ENCODE data around the gene MAGI2. TPM values are rescaled to one million over a fixed set of nuclear protein-coding genes. Genes with fewer than 3 reads are reported as not detected.

The MAGI2 gene
- total and polyA plus RNA-seq, 2 donors (not counting 3 experiments of a cell fraction or from before 2014, with no cell fraction given): 0.28 to 6.0 TPM

GRCh38 chr7:78333530-78334425, 1119.7 kb downstream of the MAGI2 start:
- FAIRE-seq (no peak), DNase-seq (ENCODE audit: low read depth, low spot score) (no peak)
- CTCF ChIA-PET: no interaction called here
- no peak overlapping the region for H3K27ac ChIP-seq (ENCODE audit: insufficient read depth, low read depth, low read length)
- no peaks in the 10 kb centered on the region for H3K9me3 ChIP-seq (replicated peaks; ENCODE audit: control insufficient read depth, insufficient read depth, low read length)
- intact Hi-C loops (cut with micrococcal nuclease): no loop called here
- no peak overlapping the region for H3K9ac ChIP-seq (replicated peaks; ENCODE audit: extremely low read depth, insufficient read depth, low read length)
- H3K4me2 ChIP-seq (ENCODE audit: insufficient read depth, low read length): no peak overlapping the region
- H3K27me3 ChIP-seq (ENCODE audit: control insufficient read depth in 2 of 2, insufficient read depth in 2 of 2, low read length in 2 of 2): no peaks in the 10 kb centered on the region
- dilution Hi-C loops (cut with MboI; ENCODE audit: extremely low pct_ligation_motif_present, low sequenced_read_pairs): no loop called here
- no peaks in the 10 kb centered on the region for H3K36me3 ChIP-seq (ENCODE audit: control insufficient read depth in 2 of 2, extremely low read depth in 1 of 2, insufficient read depth in 2 of 2, low read length in 2 of 2)
- no peak overlapping the region for H3K4me3 ChIP-seq (replicated peaks in 1 of 3; ENCODE audit: insufficient read depth in 1 of 3, low read depth in 1 of 3, low read length in 3 of 3)
- no peaks in the 10 kb centered on the region for H3K9me1 ChIP-seq (replicated peaks; ENCODE audit: control insufficient read depth, extremely low read depth, insufficient read depth, low read length)
- H3K4me1 ChIP-seq (ENCODE audit: control insufficient read depth, extremely low read depth, insufficient read depth, low read length): no peaks in the 10 kb centered on the region
- no peaks in the 10 kb centered on the region for H3K79me2 ChIP-seq (ENCODE audit: control insufficient read depth, insufficient read depth, low read length)
- TF ChIP-seq CTCF (IDR thresholded peaks at IDR 0.05; ENCODE audit: extremely low read depth in 1 of 2, insufficient read depth in 1 of 2, low read depth in 1 of 2, low read length in 2 of 2): no peak
- no peak for TF ChIP-seq POLR2A (IDR thresholded peaks at IDR 0.05; ENCODE audit: low read depth, low read length)
- no peak for TF ChIP-seq JUN (IDR thresholded peaks at IDR 0.05; ENCODE audit: borderline replicate concordance, insufficient read depth, insufficient read length, low read depth)
- TF ChIP-seq GATA2 (IDR thresholded peaks at IDR 0.05; ENCODE audit: insufficient read depth, insufficient read length, low read depth, low read length): no peak
- TF ChIP-seq POLR2AphosphoS5 (IDR thresholded peaks at IDR 0.05; ENCODE audit: insufficient read depth, low read depth, low read length): no peak
- H2AFZ ChIP-seq (ENCODE audit: low read depth, low read length): no peak overlapping the region
- H4K20me1 ChIP-seq (replicated peaks; ENCODE audit: control insufficient read depth, extremely low read depth, insufficient read depth, low read length): no peaks in the 10 kb centered on the region
- no TSS peak for BruUV-seq (replicated peaks)
- POLR2A ChIA-PET: no interaction called here
